OCI-LY1 (cell line): Measurements from ENCODE around the gene PXMP4.
A peak's percentile ranks its signal among the peaks of the same experiment; 100 is the strongest.

Experiments
- H2AFZ ChIP-seq: fragments of 200-600 bp; sonication (generic), shearing (Covaris generic); 2 replicates; pipeline ENCODE4 v1.6.0; 2014; ENCODE audit warnings: antibody characterized with exemption, mild to moderate bottlenecking, low read length
- H3F3A ChIP-seq: fragments of 200-600 bp; sonication (generic), shearing (Covaris generic); 2 replicates; pipeline ENCODE4 v1.6.0; 2014; ENCODE audit warnings: mild to moderate bottlenecking, antibody characterized with exemption, low read length, moderate library complexity; ENCODE audit not compliant: insufficient read depth
- H3K27ac ChIP-seq: fragments of 200-600 bp; sonication (generic); 2 replicates; pipeline ENCODE4 v1.5.1; 2014; ENCODE audit warnings: low read length, mixed run types, mild to moderate bottlenecking, low read depth; ENCODE audit not compliant: poor library complexity, severe bottlenecking
- H3K27me3 ChIP-seq: fragments of 200-600 bp; sonication (generic); 2 replicates; pipeline ENCODE4 v1.6.0; 2014; ENCODE audit warnings: antibody characterized with exemption, mild to moderate bottlenecking, low read length, moderate library complexity; ENCODE audit not compliant: insufficient read depth
- H3K36me3 ChIP-seq: fragments of 200-600 bp; sonication (generic); 2 replicates; pipeline ENCODE4 v1.6.1; 2014; ENCODE audit warnings: mild to moderate bottlenecking, antibody characterized with exemption, low read length, moderate library complexity, mixed read lengths; ENCODE audit not compliant: insufficient read depth
- H3K4me1 ChIP-seq: fragments of 200-600 bp; sonication (generic); 2 replicates; pipeline ENCODE4 v1.5.1; 2014; ENCODE audit warnings: mild to moderate bottlenecking, low read length, moderate library complexity; ENCODE audit not compliant: insufficient read depth, severe bottlenecking
- H3K4me2 ChIP-seq: fragments of 200-600 bp; sonication (generic), shearing (Covaris generic); 2 replicates; pipeline ENCODE4 v1.6.1; 2014; ENCODE audit warnings: low read length
- H3K4me3 ChIP-seq: fragments of 200-600 bp; sonication (generic); 2 replicates; pipeline ENCODE4 v1.5.1; 2014; ENCODE audit warnings: low read length, low read depth, mild to moderate bottlenecking, mixed read lengths; ENCODE audit not compliant: poor library complexity, severe bottlenecking
- H3K79me2 ChIP-seq: fragments of 200-600 bp; shearing (Covaris generic); 2 replicates; pipeline ENCODE4 v1.6.1; 2016; ENCODE audit warnings: mixed run types, low read length, mixed read lengths; ENCODE audit not compliant: insufficient read depth
- H3K9ac ChIP-seq: fragments of 200-600 bp; sonication (generic), shearing (Covaris generic); 2 replicates; pipeline ENCODE4 v1.6.1; 2014; ENCODE audit warnings: mild to moderate bottlenecking, low read length, mixed read lengths
- H3K9me2 ChIP-seq: fragments of 200-600 bp; sonication (generic), shearing (Covaris generic); 2 replicates; pipeline ENCODE4 v1.6.1; 2014; ENCODE audit warnings: low read depth, mild to moderate bottlenecking, low read length, mixed read lengths
- H3K9me3 ChIP-seq: fragments of 200-600 bp; shearing (Covaris generic); 2 replicates; pipeline ENCODE4 v1.6.1; 2014; ENCODE audit warnings: low read length, mixed read lengths
- H4K20me1 ChIP-seq: fragments of 200-600 bp; sonication (generic), shearing (Covaris generic); 2 replicates; pipeline ENCODE4 v1.6.0; 2016; ENCODE audit warnings: mild to moderate bottlenecking, low read length; ENCODE audit not compliant: insufficient read depth
- EZH2 ChIP-seq: fragments of 200-600 bp; sonication (generic), shearing (Covaris generic); IDR thresholded peaks from 2 replicates; pipeline ENCODE4 v1.8.0; 2017; ENCODE audit warnings: borderline replicate concordance, mixed run types, mild to moderate bottlenecking, antibody characterized with exemption, low read length, moderate library complexity, mixed read lengths
- TF ChIP-seq, protein P1 (sequence below): fragments of 200-600 bp; sonication (generic), shearing (Covaris generic); IDR thresholded peaks from 2 replicates; pipeline ENCODE4 v1.5.1; 2017; ENCODE audit warnings: mild to moderate bottlenecking, antibody characterized with exemption, low read length, moderate library complexity, mixed read lengths

Gene PXMP4

DNA sequence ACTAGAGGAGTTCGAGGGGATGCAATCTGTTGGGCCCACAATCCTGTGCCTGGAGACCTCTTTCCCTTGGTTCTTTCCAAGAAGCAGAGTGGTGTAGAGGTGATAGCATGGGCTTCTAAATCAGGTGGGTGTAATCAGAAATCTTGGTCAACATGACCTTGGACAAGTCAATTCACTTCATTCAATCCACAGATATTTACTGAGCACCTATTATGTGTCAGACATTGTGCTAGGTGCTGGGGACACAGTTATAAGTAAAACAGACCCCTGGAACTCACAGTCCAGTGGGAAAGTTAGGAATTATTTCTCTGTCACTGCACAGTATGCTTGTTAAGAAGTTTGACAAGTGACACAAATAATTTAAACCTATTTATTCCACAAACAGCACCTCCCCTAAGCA lies 30.6 kb downstream of the PXMP4 start:
- Histone ChIP-seq H3K9me2 (no peaks in the 10 kb centered on the region), H3K9me3 (no peaks in the 10 kb centered on the region), H3K4me1 (peaks cover 64% of the 10 kb centered on the region), H3K79me2 (peaks cover 6% of the 10 kb centered on the region), H3K36me3 (no peaks in the 10 kb centered on the region), H2AFZ (no peak overlapping the region), H3K4me2 (no peak overlapping the region), H3F3A (no peaks in the 10 kb centered on the region), H4K20me1 (no peaks in the 10 kb centered on the region), H3K4me3 (no peak overlapping the region), H3K27me3 (no peaks in the 10 kb centered on the region), H3K27ac (peak overlapping the region; percentile 81), H3K9ac (no peak overlapping the region)
- TF ChIP-seq, protein P1, sequence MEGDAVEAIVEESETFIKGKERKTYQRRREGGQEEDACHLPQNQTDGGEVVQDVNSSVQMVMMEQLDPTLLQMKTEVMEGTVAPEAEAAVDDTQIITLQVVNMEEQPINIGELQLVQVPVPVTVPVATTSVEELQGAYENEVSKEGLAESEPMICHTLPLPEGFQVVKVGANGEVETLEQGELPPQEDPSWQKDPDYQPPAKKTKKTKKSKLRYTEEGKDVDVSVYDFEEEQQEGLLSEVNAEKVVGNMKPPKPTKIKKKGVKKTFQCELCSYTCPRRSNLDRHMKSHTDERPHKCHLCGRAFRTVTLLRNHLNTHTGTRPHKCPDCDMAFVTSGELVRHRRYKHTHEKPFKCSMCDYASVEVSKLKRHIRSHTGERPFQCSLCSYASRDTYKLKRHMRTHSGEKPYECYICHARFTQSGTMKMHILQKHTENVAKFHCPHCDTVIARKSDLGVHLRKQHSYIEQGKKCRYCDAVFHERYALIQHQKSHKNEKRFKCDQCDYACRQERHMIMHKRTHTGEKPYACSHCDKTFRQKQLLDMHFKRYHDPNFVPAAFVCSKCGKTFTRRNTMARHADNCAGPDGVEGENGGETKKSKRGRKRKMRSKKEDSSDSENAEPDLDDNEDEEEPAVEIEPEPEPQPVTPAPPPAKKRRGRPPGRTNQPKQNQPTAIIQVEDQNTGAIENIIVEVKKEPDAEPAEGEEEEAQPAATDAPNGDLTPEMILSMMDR = no peak
- no peak for TF ChIP-seq EZH2

- peak overlapping the region; percentile 81 for H3K27ac ChIP-seq
- 0 out of 2 replicates have a peak, but pooled peaks cover under 1% of the 10 kb centered on the region for H3K36me3 ChIP-seq
- no peak for TF ChIP-seq EZH2
- TF ChIP-seq, protein P1 = no peak
- H3K4me2 ChIP-seq = no peak overlapping the region
- H4K20me1 ChIP-seq = no peaks in the 10 kb centered on the region
- peak overlapping the region; percentile 11; the same call in 1 of the 2 replicates for H3K9ac ChIP-seq
- no peaks in the 10 kb centered on the region for H3K9me3 ChIP-seq
- H3K4me1 ChIP-seq = peaks cover 64% of the 10 kb centered on the region
- no peaks in the 10 kb centered on the region for H3F3A ChIP-seq
- no peaks in the 10 kb centered on the region for H3K9me2 ChIP-seq
- no peaks in the 10 kb centered on the region for H3K27me3 ChIP-seq
- H3K4me3 ChIP-seq = no peak overlapping the region
- H3K79me2 ChIP-seq = peaks cover 12% of the 10 kb centered on the region
- H2AFZ ChIP-seq = no peak overlapping the region
Measured at GRCh38 chr20:33688938-33689424, 31.1 kb downstream of the PXMP4 start.

- Histone ChIP-seq H3F3A (no peaks in the 10 kb centered on the region), H2AFZ (no peak overlapping the region), H4K20me1 (no peaks in the 10 kb centered on the region), H3K9ac (peak overlapping the region; percentile 13; the same call in 1 of the 2 replicates), H3K9me3 (no peaks in the 10 kb centered on the region), H3K36me3 (0 out of 2 replicates have a peak, but pooled peaks cover 3% of the 10 kb centered on the region), H3K4me3 (no peak overlapping the region), H3K27me3 (no peaks in the 10 kb centered on the region), H3K79me2 (peaks cover 17% of the 10 kb centered on the region), H3K27ac (peak overlapping the region; percentile 81), H3K4me1 (peaks cover 64% of the 10 kb centered on the region), H3K9me2 (no peaks in the 10 kb centered on the region), H3K4me2 (no peak overlapping the region)
- TF ChIP-seq, protein P1 = no peak
- no peak for TF ChIP-seq EZH2
Measured at GRCh38 chr20:33687993-33688937, 31.8 kb downstream of the PXMP4 start.
